K562 (cell line): ENCODE results near the gene CLDN15. TPM values are rescaled to one million over a fixed set of nuclear protein-coding genes. Genes with fewer than 3 reads are reported as not detected.

ENCODE experiments used
- ARID2 ChIP-seq: fragments of 450-650 bp; IDR thresholded peaks from 2 replicates; pipeline ENCODE4 v1.6.1; 2017; ENCODE audit warnings: antibody characterized with exemption, mild to moderate bottlenecking
- ATF3 ChIP-seq, 2 experiments: fragments of 450-650 bp in 1 of 2; sonication (generic) in 1 of 2; formaldehyde crosslinking in 1 of 2; IDR thresholded peaks in 1 of 2; conservative IDR thresholded peaks in 1 of 2; 2 replicates each; pipeline versions ENCODE4 v1.6.1 to v1.8.1; 2016 to 2023; ENCODE audit warnings: mild to moderate bottlenecking in 2 of 2, moderate library complexity in 2 of 2, inconsistent platforms in 1 of 2, missing genetic modification reagents in 1 of 2
- CREB3L1 ChIP-seq: fragments of 450-650 bp; IDR thresholded peaks from 2 replicates; pipeline ENCODE4 v1.6.1; 2014; ENCODE audit warnings: low read depth, mild to moderate bottlenecking, moderate library complexity, borderline replicate concordance
- CTBP1 ChIP-seq: fragments of 450-650 bp; IDR thresholded peaks from 2 replicates; pipeline ENCODE4 v1.6.1; 2016; ENCODE audit warnings: borderline replicate concordance
- ELF4 ChIP-seq: fragments of 450-650 bp; formaldehyde crosslinking; IDR thresholded peaks from 2 replicates; pipeline ENCODE4 v1.4.0; 2022; ENCODE audit warnings: missing genetic modification characterization
- EP300 ChIP-seq: IDR thresholded peaks from 2 replicates; pipeline ENCODE4 v1.6.1; 2012; ENCODE audit warnings: low read length, improper control_type of control experiment
- HNRNPH1 ChIP-seq: fragments of 200-400 bp; formaldehyde crosslinking; optimal IDR thresholded peaks from 2 replicates; pipeline ENCODE3; 2017; ENCODE audit warnings: low read depth, mild to moderate bottlenecking, low read length, moderate library complexity
- MBD2 ChIP-seq: sonication (generic); IDR thresholded peaks from 2 replicates; pipeline ENCODE4 v1.6.1; 2016; ENCODE audit warnings: low read depth, borderline replicate concordance
- NFYB ChIP-seq: IDR thresholded peaks from 2 replicates; pipeline ENCODE4 v1.6.1; 2011; ENCODE audit warnings: mild to moderate bottlenecking, moderate library complexity; ENCODE audit not compliant: insufficient read length; ENCODE audit errors: extremely low read depth
- NKRF ChIP-seq: fragments of 450-650 bp; IDR thresholded peaks from 2 replicates; pipeline ENCODE4 v1.6.1; 2016; ENCODE audit warnings: borderline replicate concordance
- SRF ChIP-seq, 2 experiments: fragments of 250-450, 450-650 bp in 1 of 2; sonication (Bioruptor Pico) in 1 of 2; sonication (generic) in 1 of 2; formaldehyde crosslinking; IDR thresholded peaks; 2 replicates each; pipeline versions ENCODE4 v1.5.0 to v1.5.1; 2020 to 2022; ENCODE audit warnings: mild to moderate bottlenecking in 1 of 2, missing genetic modification reagents in 1 of 2
- UBTF ChIP-seq, 2 experiments: IDR thresholded peaks; 2 replicates each; pipeline ENCODE4 v1.6.1; 2012; ENCODE audit warnings: improper control_type of control experiment in 2 of 2, low read depth in 2 of 2, low read length in 2 of 2, borderline replicate concordance in 1 of 2
- ZBTB1 ChIP-seq: sonication (generic); formaldehyde crosslinking; IDR thresholded peaks from 2 replicates; pipeline ENCODE4 v1.8.1; 2023; ENCODE audit warnings: missing genetic modification reagents, low read depth, mild to moderate bottlenecking, borderline replicate concordance
- ZBTB2 ChIP-seq: fragments of 450-650 bp; IDR thresholded peaks from 2 replicates; pipeline ENCODE4 v1.6.1; 2016; ENCODE audit warnings: antibody characterized with exemption
- ZNF197 ChIP-seq: fragments of 200-800 bp; sonication (Bioruptor generic); IDR thresholded peaks from 2 replicates; pipeline ENCODE4 v1.6.1; 2016; ENCODE audit warnings: low read depth, missing genetic modification characterization, missing compliant biosample characterization
- ZNF431 ChIP-seq: sonication (generic); formaldehyde crosslinking; IDR thresholded peaks from 2 replicates; pipeline ENCODE4 v1.8.0; 2022; ENCODE audit warnings: mild to moderate bottlenecking, missing genetic modification reagents
- polyA plus RNA-seq, 8 experiments: library from polyadenylated mRNA; depleted of rRNA in 4 of 8; stranded (reverse) in 5 of 8; unstranded in 3 of 8; fragments of >200 nt; fragmentation: Nextera tagmentation in 2 of 8; fragmentation: Illumina TruSeq in 1 of 8; extraction: Ambion mirVana in 2 of 8; extraction: Trizol in 1 of 8; gene quantifications; 2 replicates each; pipeline versions ENCODE4 v1.2.1 to v1.2.3, GENCODE V29; 2011 to 2014; ENCODE audit warnings: inconsistent platforms in 1 of 8, missing spikeins in 1 of 8
- total RNA-seq, 7 experiments: library from RNA; depleted of rRNA in 6 of 7; stranded (reverse); fragments of >200 nt in 6 of 7; fragmentation: Illumina TruSeq in 2 of 7; extraction: Trizol in 2 of 7; gene quantifications; 2 replicates each; pipeline versions ENCODE4 v1.2.1 to v1.2.3, GENCODE V29; 2011 to 2021; ENCODE audit warnings: low replicate concordance in 1 of 7

CLDN15 gene
- total and polyA plus RNA-seq, 9 of the 15 experiments (the other 6 are each of a cell fraction or from before 2014, with no cell fraction given): 0.32 to 14.5 (median 7.4) TPM

- TF ChIP-seq ZBTB2: peak; percentile 80
- TF ChIP-seq ZNF431 (CRISPR knock-in tag): no peak
- peak; percentile 63 for TF ChIP-seq NFYB
- peak; percentile 55; the same call in 1 of the 2 replicates for TF ChIP-seq ELF4
- TF ChIP-seq ARID2: peak; percentile 45; the same call in 1 of the 2 replicates
- peak; percentile 90 for TF ChIP-seq NKRF
- TF ChIP-seq ZBTB1 (CRISPR knock-in tag): peak; percentile 33; the same call in 1 of the 2 replicates
- peak; percentile 82 for TF ChIP-seq MBD2
- no peak for TF ChIP-seq ZNF197
- TF ChIP-seq HNRNPH1: no peak
- no peak; a peak in 1 of 4 replicates for TF ChIP-seq UBTF (IDR thresholded peaks at IDR 0.05; ENCODE audit: borderline replicate concordance in 1 of 2, low read depth in 2 of 2, low read length in 2 of 2)
- TF ChIP-seq SRF (CRISPR knock-in tag; IDR thresholded peaks at IDR 0.05): peak in 1 of 2 experiments; percentile 69; a peak in 1 of 4 replicates
- peak; percentile 90 for TF ChIP-seq CREB3L1
- peak; percentile 57 for TF ChIP-seq EP300
- TF ChIP-seq ATF3 (IDR thresholded peaks at IDR 0.05): peak; percentile 89
- TF ChIP-seq ATF3 (CRISPR knock-in tag; conservative IDR thresholded peaks at IDR 0.05): 0 out of 2 replicates have a peak, but pooled peaks have one; percentile 12
- peak; percentile 74 for TF ChIP-seq CTBP1
Measured at GRCh38 chr7:101251871-101252659, 14.5 kb upstream of the CLDN15 start (continued).
